T-helper 2 cell treated with Interferon-gamma antibody and Interleukin-4, amounts not matched to agents 100 ng/mL and 5 ng/mL, for 36 hours (primary cell): ENCODE measurements around the gene AKR1C8. TPM values are rescaled to one million over a fixed set of nuclear protein-coding genes. Genes with fewer than 3 reads are reported as not detected.

ENCODE experiments used
- intact Hi-C: fragments of 100-400 bp; cut with micrococcal nuclease; formaldehyde crosslinking; loops from one replicate; pipeline ENCODE4 v1.15.1; 2023
- total RNA-seq: library from RNA; stranded (reverse); gene quantifications from 2 replicates; pipeline ENCODE4 v1.2.3, GENCODE V29; 2022

The AKR1C8 gene
- total RNA-seq, 1 donor from 2014 or later = 0.23 TPM

DNA sequence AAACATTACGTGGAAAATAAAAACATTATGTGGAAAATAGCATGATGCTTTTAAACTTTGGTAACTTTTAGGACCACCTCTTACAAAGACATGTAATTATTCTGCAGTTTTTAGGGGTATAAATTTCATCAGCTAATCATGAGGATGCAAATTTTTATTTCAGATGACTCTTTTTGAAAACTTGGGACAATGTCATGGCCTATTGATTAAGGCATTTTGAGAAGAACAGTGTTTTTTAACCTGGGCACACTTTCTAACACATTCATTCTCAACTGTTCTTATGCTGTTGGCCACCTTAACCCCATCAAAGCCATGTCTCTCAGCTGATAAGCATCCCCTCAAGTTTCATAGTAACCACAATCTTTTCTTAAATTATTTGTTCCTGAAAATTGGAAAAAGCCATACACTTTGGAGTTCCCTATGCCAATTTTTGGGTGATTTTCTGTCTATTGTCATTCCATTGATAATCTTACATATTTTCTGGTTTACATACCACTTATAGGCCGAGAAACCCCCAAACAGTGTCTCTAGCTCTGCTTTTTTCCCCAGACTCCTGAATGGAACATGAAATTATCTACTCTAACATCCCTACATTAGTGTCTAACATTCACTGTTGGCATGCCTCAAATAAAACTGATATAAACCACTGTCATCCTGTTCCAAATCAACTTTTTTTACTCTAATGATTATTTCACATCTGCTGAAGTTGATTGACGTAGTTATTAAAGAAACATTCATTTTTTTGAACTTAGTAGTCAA, 76.1 kb downstream of the AKR1C8 start:
- intact Hi-C loops = no loop called here

DNA sequence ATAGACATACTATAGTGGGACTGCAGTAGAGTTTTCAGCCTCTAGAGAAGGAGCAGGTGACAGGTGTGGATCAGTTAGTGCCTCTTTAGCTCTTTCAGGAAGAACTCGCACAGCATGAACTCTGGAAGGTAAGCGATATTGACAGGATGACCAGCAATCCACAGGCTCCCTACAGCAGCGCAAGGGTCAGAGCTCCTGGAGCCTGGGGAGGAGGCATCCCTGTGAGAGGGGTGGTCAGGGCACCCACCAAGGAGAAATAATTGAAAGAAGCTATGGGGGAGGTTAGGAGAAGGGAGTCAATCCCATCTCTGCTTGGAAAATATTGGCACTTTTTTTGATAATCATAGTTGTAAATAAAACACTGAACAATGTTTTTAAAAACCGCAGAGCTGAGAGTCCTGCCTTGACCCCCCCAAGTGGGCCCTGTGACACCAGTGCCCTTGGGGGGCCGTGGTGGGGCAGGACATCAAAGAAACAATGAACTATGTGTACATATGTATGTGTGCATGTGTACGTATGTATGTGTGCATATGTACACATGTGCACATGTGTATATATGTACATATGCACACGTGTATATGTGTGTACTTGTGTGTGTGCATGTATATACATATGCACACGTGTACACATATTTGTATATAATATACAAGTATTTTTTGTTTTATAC, 77.0 kb downstream of the AKR1C8 start:
- intact Hi-C loops = no loop called here

DNA sequence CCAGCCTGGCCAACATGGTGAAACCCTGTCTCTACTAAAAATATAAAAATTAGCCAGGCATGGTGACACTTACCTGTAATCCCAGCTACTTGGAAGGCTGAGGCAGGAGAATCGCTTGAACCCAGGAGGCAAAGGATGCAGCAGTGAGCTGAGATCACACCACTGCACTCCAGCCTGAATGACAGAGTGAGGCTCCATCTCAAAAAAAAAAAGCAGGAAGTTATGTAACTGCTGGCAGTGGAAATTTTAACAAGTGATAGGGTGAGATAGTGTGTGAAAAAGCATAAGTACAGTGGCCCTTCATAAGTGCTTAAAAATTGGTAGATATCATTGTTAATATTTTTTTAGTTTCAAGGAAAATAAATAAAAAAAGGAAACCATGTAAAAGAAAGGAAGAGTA, 78.4 kb downstream of the AKR1C8 start:
- intact Hi-C loops = no loop called here

DNA sequence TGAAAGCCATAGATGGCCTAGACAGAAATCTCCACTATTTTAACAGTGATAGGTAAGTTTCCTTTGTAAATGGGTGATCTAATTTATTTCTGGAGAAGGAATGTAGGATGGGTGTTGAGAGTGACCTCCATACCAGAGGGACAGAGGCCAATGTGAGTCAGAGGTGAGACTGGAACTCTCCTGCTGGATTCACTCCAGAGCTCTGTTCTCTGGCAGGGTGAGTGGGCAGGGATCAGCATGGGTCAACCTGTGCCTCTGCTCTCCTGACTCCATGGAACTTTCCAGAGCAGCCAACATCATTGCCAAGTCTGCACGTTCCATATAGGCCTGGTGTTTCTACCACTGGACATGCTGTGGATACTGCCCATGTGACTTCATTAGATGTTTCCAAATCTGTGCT, 79.3 kb downstream of the AKR1C8 start:
- intact Hi-C loops = no loop called here

Other genes with a start within 250 kb of the AKR1C8 start
- 1.7 and 1.9 TPM in 2 replicates for gene AKR1C1, start 221.7 kb downstream of the AKR1C8 start, total RNA-seq
- not detected in 2 replicates for gene AKR1C2, start 181.3 kb downstream of the AKR1C8 start, total RNA-seq
- 2.6 and 3.8 TPM in 2 replicates for gene AKR1C3, start 90.7 kb downstream of the AKR1C8 start, total RNA-seq
- gene AKR1C4, start 11.7 kb upstream of the AKR1C8 start, total RNA-seq = not detected in 2 replicates
- not detected in 2 replicates for gene UCN3, start 179.8 kb upstream of the AKR1C8 start, total RNA-seq
- gene TUBAL3, start 219.7 kb upstream of the AKR1C8 start, total RNA-seq = not detected in 2 replicates
- 47.9 and 51.4 TPM in 2 replicates for gene NET1, start 227.4 kb upstream of the AKR1C8 start, total RNA-seq